ENCODE data around the gene DNAJC12.
"Not testable (repeated sequence)": the region's sequence is repeated elsewhere in the genome, so short reads cannot be mapped to it uniquely, and the experiment has no call there.

DNAJC12 gene

DNA sequence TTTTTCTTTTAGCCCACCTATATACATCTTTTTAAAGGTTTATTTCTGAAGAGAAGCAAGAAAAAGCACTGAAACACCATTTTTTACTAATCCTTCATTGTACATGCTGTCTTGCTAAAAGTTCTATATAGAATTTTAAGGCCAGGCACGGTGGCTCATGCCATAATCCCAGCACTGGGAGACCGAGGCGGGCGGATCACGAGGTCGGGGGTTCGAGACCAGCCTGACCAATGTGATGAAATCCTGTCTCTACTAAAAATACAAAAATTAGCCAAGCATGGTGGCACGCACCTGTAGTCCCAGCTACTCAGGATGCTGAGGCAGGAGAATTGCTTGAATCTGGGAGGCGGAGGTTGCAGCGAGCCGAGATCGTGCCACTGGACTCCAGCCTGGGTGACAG, 1.5 kb upstream of the DNAJC12 start:
- not testable (repeated sequence) for DNase-seq

DNA sequence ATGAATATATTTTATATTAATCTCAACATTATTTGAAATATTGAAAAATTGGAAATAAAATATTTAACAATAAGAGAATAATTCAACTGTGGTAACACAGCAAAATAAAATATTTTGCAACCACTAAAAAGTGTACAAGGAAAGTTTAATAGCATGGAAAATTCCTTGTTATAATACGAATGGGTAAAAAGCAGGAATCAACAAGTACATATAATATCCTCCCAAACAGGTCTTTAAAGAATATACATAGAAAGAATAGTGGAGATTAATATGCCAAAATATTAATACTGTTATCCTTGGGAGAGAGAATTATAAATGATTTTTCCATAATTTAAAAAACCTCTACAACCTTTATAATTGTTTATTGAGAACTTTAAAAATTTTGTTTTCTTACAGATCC, 1.0 kb downstream of the DNAJC12 start:
- DNase-seq, result no peak

DNA sequence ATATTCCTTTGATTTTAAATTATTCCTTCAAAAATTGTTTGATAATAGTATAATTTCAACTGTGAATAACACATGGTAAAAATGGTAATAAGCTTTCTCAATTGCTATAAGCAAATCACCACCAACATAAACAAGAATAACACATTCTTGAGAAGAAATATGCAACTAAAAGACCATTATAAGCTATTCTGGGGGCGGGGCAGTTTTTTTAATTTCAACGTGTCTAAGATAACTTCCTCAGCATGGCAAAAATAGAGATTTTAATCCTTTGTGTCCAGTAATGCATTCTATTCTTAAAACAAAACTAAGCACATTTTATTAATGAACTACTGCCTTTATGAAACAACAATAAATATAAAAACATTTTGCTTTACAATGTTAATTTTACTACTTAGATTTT, 1.5 kb downstream of the DNAJC12 start:
- no peak for DNase-seq

DNA sequence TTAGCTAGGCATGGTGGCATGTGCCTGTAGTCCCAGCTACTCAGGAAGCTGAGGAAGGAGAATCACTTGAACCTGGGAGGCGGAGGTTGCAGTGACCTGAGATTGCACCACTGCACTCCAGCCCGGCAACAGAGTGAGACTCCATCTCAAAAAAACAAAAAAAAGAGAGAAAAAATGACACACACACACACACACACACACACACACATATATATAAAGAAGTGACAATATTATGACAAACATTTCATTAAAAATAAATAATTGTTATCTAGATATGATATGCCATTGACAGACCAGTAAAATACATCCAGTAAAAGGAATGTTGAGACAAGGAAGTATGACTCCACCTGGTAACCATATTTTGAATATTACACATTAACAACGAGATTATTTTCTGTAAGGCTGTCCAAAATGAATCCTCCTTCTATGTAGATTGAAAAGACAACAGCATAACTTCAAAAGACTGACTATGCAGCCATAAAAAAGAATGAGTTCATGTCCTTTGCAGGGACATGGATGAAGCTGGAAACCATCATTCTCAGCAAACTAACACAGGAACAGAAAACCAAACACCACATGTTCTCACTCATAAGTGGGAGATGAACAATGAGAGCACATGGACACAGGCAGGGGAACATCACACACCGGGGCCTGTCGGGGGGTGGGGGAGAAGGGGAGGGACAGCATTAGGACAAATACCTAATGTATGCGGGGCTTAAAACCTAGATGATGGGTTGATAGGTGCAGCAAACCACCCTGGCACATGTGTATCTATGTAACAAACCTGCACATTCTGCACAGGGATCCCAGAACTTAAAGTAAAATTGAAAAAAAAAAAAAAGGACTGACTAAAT, 2.2 kb downstream of the DNAJC12 start:
- DNase-seq, result peak in 1 of 14 donors; percentile 56

DNA sequence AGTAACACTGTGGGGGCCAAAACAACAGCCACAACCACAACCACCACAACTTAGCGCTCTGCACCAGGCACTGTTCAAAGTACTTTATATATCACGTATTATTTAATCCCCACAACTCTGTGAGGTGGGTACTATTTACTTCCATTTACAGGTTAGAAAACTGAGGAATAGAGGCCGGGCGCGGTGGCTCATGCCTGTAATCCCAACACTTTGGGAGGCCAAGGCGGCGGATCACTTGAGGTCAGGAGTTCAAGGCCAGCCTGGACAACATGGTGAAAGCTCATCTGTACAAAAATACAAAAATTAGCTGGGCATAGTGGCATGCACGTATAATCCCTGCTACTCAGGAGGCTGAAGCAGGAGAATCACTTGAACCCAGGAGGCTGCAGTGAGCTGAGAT, 3.6 kb downstream of the DNAJC12 start:
- DNase-seq, result no peak

DNA sequence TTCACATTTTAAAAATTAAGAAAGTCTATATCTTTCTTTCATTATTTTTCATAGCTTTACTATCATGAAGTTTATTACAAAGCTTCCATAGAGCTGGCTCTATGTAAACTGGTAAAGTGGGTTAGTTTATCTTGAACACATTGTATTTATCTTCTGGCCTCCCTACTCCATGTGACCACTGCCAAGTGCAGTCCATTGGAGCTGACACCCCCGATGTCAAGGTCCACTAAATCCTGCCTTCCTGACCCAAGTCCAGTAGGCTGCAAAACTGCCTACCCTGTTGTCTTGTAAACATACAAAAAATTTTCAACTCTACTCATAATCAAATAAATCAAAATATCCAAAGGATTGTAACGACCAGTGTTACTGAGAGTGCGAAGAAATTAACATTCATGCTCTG, 10.2 kb downstream of the DNAJC12 start:
- no peak for DNase-seq

DNA sequence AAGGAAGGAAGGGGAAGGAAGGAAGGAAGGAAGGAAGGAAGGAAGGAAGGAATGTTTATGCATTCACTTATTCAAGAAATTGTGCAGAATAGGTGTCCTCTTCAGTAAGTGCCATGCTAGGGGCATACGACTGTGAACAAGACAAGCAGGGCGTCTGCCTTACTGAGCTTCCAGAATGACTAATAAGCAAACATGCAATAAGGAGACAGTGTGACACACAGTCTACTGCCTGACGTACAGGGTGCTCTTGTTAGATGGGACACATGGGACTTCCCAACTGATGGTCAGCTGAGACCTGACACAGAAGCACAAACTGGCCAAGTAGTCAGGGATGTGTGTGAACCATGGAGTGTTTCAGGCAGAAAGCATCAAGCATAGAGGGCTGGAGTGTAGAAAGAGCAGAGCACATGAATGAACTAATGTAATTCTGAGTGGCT, 18.2 kb downstream of the DNAJC12 start:
- no peak for DNase-seq

DNA sequence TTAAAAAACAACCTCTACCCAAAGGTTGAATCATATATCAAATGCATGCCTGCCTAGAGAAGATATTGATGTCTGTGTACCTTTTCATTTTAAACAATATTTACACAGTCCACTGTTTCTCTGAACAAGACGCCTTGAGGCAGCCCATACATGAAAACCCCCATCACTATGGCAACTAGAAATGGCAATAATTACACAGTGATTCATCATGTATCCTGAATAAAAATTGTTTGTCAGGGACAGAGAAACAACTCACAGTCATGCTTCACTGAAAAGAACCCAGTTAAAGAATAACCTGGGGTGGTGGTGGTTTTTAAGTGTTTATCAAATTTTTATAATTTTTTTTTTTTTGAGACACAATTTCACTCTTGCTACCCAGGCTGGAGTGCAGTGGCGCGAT, 19.7 kb downstream of the DNAJC12 start:
- no peak for DNase-seq

DNA sequence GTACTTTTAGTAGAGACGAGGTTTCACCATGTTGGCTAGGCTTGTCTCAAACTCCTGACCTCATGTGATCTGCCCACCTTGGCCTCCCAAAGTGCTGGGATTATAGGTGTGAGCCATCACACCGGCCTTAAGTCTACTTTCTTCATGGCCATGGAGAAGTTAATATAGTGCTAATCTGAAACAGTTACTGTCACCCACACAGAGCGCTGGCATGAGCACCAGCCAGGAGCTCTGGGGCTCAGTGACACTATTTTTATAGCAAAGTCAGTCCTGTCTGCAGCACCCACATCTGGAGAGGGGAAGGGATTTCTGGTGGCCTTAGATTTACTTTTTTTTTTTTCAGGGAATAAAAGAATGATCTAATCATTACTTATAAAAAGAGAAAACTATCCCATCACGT, 21.3 kb downstream of the DNAJC12 start:
- no peak for DNase-seq

DNA sequence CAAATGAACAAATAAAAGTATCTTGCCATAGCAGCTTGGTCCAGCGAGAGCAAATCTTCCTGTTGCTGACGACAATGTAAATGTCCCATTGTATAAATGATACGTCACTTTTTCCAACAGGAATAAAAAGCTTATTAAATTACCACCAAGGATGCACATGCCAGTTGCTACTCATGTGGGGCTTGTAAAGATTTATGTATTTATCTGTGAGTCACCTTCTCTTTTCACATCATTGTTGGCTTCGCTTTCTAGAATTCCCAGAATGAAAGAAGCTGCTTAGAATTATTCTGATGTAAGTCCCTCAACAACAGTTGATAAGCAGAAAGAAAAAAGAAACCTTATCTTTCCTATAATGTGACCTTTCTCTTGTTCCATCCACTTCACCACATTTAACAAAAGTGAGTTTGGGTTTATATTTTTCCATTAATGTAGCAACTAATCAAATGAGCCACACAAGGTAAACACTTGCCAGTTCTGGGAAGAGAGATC, 22.4 kb downstream of the DNAJC12 start:
- DNase-seq, result no peak

DNA sequence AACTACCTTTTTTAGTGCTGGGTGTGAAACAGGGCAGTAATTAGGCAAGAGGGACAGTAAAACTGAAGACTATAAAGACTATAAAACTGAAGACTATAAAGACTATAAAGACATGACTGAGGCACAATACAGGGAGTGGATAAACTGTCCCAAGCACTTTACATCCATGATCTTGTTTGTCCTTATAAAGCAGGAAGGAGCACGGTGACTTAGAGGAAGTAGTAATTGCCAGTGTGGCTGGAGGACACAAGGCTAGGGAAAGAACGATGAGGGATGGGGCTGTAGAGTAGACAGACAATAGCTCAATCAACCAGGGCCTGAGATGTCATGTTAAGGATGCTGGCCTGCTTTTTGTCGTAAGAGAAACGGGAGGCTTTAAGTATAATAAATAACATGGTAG, 26.0 kb downstream of the DNAJC12 start:
- no peak for DNase-seq

DNA sequence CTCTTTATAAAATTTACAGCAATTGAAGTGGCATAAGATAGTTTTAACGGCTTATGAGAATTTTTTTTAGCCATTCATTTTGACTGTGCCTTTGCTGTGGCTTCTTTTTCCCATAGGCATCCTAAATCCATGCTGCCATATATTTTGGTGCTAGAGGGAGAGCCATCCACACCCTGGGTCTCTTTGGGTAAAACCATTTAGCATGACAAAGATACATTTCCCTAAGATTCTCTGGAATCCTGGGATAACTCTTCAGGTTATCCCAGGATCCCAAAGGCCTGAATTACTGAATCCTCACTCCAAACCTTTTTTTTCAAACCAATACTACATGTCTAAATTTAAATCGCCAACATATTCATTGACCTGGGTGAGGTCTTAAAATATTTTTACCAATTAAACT, 28.9 kb downstream of the DNAJC12 start:
- no peak for DNase-seq

DNA sequence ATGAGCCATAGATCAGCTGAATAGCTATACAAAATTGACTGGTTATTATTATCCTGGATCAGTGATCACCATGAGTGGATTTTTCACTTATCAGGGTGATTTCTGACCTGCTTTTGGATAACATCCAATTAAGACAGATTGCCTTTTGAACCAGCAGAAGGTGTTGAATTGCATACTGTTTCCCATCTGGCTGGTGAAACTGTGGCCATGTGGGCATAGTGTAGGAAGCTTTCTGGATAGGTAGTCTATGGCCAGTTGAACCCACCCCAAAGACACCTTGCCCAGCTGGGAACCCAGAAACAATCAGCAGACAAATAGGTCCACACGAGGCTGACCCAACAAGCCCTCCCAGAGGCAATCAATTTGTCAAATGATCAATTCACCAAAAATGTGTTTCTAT, 29.3 kb downstream of the DNAJC12 start:
- DNase-seq, result peak in 2 of 14 donors; percentile 12 to 96

DNA sequence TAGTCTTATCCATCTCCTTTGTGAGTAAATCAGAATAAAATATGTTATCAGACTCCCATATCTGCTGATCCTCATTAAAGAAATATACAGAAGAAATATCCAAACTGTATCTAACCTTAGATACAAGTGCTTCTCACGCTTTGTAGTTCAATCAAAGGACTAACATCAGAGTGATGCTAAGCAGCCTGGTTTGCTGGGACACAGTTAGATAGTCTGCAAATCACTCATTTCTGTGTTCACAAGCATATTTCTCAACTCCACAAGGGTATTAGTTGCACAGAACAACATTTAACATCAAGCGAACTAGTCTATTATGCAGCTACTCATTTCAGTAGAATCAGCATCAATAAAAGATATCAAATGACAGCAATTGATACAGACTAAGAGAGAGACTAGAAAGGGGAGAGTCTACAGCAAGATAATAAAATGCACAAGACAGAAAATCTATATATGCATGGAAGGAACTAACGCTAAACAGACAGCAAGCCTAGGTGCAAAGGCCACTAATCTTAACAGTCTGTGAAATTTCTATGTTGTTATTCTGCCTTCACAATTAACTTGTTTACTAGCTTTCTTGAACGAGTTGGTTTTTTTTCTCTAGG, 30.0 kb downstream of the DNAJC12 start:
- DNase-seq, result peak in 1 of 14 donors; percentile 58

DNA sequence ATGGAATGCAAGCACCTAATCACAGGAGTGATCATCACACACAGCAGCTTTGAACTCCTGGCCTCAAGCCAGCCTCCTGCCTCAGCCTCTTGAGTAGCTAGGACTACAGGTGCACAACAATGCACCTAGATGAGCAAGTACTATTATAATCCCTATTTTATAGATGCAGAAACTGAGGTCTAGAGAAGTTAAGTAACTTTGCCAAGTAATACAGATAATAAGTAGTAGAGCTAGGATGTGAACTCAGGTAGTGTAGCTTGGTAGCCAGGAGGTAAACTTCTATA, 33.7 kb downstream of the DNAJC12 start:
- DNase-seq, result no peak

DNA sequence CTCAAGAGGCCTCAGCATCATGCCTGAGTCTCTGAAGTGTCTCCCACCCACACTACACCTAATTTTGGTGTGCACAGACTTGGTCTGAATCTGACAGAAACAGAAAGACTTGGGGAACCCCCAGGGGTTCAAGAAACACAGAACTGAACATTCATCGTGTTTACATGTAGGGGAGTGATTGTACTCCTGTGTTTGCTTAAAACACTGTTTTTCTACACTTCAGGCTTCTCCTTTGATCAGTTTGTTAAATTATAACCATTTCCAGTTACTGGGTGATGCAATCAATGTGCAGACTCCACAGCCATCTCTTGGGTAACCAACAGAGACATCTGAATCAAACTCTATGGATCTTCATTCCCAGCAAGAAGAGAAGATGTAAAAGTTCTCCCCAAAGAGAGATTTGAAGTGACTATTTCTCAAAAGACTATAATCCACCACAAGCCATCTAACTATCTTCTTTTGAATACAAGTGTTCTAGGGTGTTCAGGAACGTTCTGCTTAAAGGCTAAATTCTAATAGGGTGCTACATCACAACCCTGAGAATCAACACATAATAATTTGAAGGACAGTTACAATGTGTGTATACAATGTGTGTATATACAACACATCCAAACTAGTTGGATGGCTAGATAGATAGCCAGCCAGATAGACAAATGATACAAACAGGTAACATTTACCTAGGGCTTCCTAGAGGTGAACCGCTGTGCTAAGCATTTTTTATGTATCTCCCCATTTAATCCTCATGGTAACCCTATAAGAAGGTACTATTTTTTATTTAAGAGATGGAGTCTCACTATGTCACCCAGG, 34.2 kb downstream of the DNAJC12 start:
- no peak for DNase-seq

DNA sequence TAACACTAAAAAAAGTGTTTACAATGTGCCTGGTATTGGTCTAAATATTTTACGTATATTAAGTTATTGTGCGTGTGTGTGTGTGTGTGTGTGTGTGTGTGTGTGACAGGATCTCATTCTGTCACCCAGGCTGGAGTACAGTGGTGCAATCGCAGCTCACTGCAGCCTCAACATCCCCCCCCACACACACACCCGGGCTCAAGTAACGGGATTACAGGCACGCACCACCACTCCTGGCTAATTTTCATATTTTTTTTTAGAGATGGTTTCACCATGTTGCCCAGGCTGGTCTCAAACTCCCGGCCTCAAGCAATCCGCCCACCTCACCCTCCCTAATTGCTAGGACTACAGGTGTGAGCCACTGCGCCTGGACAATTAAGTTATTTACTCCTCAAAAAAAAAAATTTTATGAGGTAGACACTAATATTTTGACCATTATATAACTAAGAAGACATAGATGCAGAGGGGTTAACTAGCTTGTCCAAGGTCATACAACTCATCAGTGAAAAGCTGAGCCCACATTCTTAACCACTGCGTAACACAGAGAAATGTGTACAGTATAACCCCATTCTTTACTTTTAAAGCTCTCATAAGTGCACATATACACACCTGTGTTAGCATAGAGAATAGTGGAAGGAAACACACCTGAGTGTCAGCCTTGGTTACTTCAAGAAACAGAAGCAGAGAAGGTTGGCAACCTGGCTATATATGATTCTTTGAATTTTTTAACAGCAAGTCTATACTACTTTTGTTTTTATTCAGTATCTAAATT, 35.0 kb downstream of the DNAJC12 start:
- DNase-seq, result no peak

DNA sequence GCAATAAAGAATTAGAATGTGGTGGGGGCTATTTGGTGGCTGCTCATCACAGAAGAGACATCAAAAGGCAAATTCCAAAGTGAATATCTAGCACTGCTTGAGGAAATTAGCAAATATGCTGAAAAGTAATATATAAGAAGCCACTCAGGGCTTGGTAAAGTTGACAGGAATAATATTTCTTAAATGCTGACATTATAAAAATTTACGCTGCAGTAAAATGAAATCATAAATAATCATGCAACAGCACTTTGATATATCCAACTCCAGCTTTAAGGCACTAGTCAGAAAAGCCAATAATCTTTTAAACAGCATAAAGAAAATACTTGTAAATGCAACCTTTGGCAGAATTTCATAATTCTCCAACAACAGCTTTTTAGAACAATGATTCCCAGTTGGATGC, 36.9 kb downstream of the DNAJC12 start:
- no peak for DNase-seq

DNA sequence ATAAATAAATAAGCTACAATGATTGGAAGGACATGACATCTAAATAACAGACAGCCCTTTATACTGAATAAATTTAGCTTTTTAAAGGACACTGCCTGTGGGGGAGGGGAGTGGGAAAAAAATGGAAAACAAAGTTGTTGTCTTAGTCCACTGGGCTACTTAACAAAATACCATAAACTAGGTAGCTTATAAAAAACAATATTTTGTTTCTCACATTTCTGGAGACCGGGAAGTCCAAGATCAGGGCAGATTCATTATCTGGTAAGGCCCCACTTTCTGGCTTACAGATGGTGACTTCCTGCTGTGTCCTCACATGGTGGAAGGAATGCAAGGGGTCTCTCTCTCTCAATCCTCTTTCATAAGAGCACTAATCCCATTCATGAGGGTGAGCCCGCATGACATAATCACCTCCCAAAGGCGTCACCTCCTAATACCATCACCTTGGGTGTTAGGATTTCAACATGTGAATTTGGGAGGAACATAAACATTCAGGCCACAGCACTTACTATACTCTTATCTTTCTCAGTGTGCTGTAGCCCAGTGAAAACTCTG, 43.0 kb downstream of the DNAJC12 start:
- no peak for DNase-seq

DNA sequence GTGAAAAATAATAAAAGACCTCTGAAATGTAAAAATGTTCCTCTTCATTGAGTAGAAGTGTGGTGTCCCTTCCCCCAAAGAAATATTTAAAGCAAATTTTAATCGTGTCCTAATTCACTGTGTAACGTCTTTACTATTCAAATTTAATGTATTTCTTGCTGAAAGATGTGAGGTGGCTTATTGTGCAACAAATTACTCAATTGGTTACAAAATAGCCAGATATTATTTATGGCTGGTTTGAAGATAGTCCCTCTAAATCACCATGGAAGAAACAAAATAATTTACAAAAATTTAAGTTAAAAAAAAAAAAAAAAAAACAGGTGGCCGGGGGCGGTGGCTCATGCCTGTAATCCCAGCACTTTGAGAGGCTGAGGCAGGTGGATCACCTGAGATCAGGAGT, 43.7 kb downstream of the DNAJC12 start:
- no peak for DNase-seq

DNA sequence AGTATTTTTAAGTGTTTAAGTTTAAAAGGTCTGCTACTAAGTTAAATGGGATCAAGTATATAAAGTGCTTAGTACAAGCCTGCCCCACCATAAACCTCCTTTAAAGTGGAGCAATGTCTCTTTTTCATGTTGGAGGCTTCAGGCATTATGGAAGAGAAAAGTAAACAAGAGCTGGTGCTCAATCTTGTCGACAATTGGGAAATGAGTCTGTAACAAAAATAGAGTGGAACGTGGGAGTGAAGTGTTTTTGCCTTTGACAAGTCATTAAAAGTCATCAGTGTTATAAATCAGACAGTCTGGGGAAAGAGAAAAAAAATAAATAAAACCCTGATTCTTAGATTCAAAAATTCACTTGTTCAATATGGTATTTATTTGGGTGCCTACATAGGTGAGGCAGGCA, 44.7 kb downstream of the DNAJC12 start:
- no peak for DNase-seq

DNA sequence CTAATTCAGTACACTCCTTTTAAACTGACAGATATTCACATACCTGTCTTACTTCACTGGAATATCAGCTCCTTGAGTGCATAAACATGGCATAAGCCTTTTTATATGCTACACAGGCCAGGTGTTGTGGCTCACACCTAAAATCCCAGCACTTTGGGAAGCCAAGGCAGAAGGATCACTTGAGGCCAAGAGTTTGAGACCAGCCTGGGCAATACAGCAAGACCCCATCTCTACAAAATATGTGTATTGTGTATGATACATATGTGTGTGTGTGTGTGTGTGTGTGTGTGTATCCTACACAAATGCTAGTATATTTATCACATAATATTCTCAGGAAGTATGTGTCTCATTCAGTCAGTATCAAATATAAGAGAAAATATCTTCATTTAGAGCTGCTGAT, 45.3 kb downstream of the DNAJC12 start:
- no peak for DNase-seq

Data from C1 segment of cervical spinal cord (tissue), 14 donors.